CD14-positive monocyte (primary cell): Measurements from ENCODE around the gene STK39. TPM values are rescaled to one million over a fixed set of nuclear protein-coding genes. Genes with fewer than 3 reads are reported as not detected.
"Not testable (repeated sequence)": the region's sequence is repeated elsewhere in the genome, so short reads cannot be mapped to it uniquely, and the experiment has no call there.

Experiments used
- DNase-seq, 3 donors: peaks; one replicate each; pipeline ENCODE4 v3.0.0-alpha.2; 2011 to 2022
- H2AFZ ChIP-seq: 2 replicates; pipeline ENCODE4 v1.6.0; 2012; ENCODE audit warnings: mild to moderate bottlenecking, low read depth, low read length, inconsistent platforms; ENCODE audit not compliant: insufficient read depth, poor library complexity, severe bottlenecking
- H3K27ac ChIP-seq, 2 donors: 1 replicate in 1 of 2; 2 replicates in 1 of 2; pipeline ENCODE4 v1.5.1; 2012 to 2013; ENCODE audit warnings: low read length in 2 of 2, control low read depth in 1 of 2, inconsistent platforms in 1 of 2, low read depth in 1 of 2, mild to moderate bottlenecking in 1 of 2
- H3K27me3 ChIP-seq, 2 donors: one replicate each; pipeline versions ENCODE4 v1.6.0 to v1.6.1; 2011 to 2013; ENCODE audit warnings: low read length in 2 of 2; ENCODE audit not compliant: control insufficient read depth in 2 of 2, insufficient read depth in 2 of 2
- H3K36me3 ChIP-seq, 2 donors: replicated peaks in 1 of 2; 1 replicate in 1 of 2; 2 replicates in 1 of 2; pipeline versions ENCODE4 v1.5.1 to v1.6.1; 2012 to 2013; ENCODE audit warnings: low read length in 2 of 2, control low read depth in 1 of 2, inconsistent platforms in 1 of 2, mild to moderate bottlenecking in 1 of 2; ENCODE audit not compliant: insufficient read depth in 2 of 2, control insufficient read depth in 1 of 2
- H3K4me1 ChIP-seq, 2 donors: 1 replicate in 1 of 2; 2 replicates in 1 of 2; pipeline versions ENCODE4 v1.5.1 to v1.6.1; 2012 to 2013; ENCODE audit warnings: low read length in 2 of 2, control low read depth in 1 of 2, inconsistent platforms in 1 of 2, mild to moderate bottlenecking in 1 of 2, moderate library complexity in 1 of 2; ENCODE audit not compliant: insufficient read depth in 2 of 2, control insufficient read depth in 1 of 2
- H3K4me2 ChIP-seq: replicated peaks from 2 replicates; pipeline ENCODE3; 2012; ENCODE audit warnings: low read length, moderate library complexity, mild to moderate bottlenecking; ENCODE audit not compliant: poor library complexity, severe bottlenecking; ENCODE audit errors: extremely low read depth
- H3K4me3 ChIP-seq, 3 experiments: fragments of 200-600 bp in 1 of 3; sonication (generic) in 1 of 3; replicated peaks in 1 of 3; 1 replicate in 2 of 3; 2 replicates in 1 of 3; pipeline ENCODE4 v1.5.1; 2011 to 2013; ENCODE audit warnings: low read length in 3 of 3, mild to moderate bottlenecking in 3 of 3, control low read depth in 2 of 3, low read depth in 2 of 3, inconsistent platforms in 1 of 3, moderate library complexity in 1 of 3
- H3K79me2 ChIP-seq: 2 replicates; pipeline ENCODE4 v1.6.0; 2012; ENCODE audit warnings: mild to moderate bottlenecking, control low read depth, inconsistent platforms, low read length, moderate library complexity; ENCODE audit not compliant: insufficient read depth
- H3K9ac ChIP-seq: 2 replicates; pipeline ENCODE4 v1.6.0; 2017; ENCODE audit warnings: low read length, mild to moderate bottlenecking; ENCODE audit not compliant: insufficient read depth, poor library complexity, severe bottlenecking
- H3K9me3 ChIP-seq, 2 donors: replicated peaks in 1 of 2; 1 replicate in 1 of 2; 2 replicates in 1 of 2; pipeline versions ENCODE4 v1.5.1 to v1.6.1; 2012 to 2013; ENCODE audit warnings: low read length in 2 of 2, control low read depth in 1 of 2; ENCODE audit not compliant: control insufficient read depth in 1 of 2, insufficient read depth in 1 of 2
- H4K20me1 ChIP-seq: 2 replicates; pipeline ENCODE4 v1.6.0; 2012; ENCODE audit warnings: mild to moderate bottlenecking, low read length, control low read depth, moderate library complexity; ENCODE audit not compliant: insufficient read depth
- H3K27ac Mint-ChIP-seq, 7 donors: one replicate each; pipeline ENCODE4 v1.8.0; 2020; ENCODE audit warnings: mild to moderate bottlenecking in 7 of 7, mixed read lengths in 7 of 7, moderate library complexity in 6 of 7, inconsistent platforms in 2 of 7
- H3K27me3 Mint-ChIP-seq, 3 donors: one replicate each; pipeline ENCODE4 v1.8.0; 2021 to 2022; ENCODE audit warnings: low read depth in 3 of 3, mild to moderate bottlenecking in 3 of 3, mixed read lengths in 3 of 3, moderate library complexity in 3 of 3, inconsistent platforms in 1 of 3
- H3K36me3 Mint-ChIP-seq, 2 donors: one replicate each; pipeline ENCODE4 v1.8.0; 2020; ENCODE audit warnings: mixed read lengths in 2 of 2, inconsistent platforms in 1 of 2, mild to moderate bottlenecking in 1 of 2
- H3K4me1 Mint-ChIP-seq: one replicate; pipeline ENCODE4 v1.8.0; 2020; ENCODE audit warnings: mild to moderate bottlenecking, mixed read lengths
- H3K4me3 Mint-ChIP-seq, 2 donors: one replicate each; pipeline ENCODE4 v1.8.0; 2020; ENCODE audit warnings: mild to moderate bottlenecking in 2 of 2, mixed read lengths in 2 of 2, moderate library complexity in 1 of 2
- H3K9me3 Mint-ChIP-seq, 7 donors: one replicate each; pipeline ENCODE4 v1.8.0; 2020 to 2022; ENCODE audit warnings: mixed read lengths in 7 of 7, mild to moderate bottlenecking in 6 of 7, moderate library complexity in 6 of 7, inconsistent platforms in 2 of 7
- CTCF ChIP-seq: fragments of 200-600 bp; IDR thresholded peaks from one replicate; pipeline ENCODE4 v1.8.0; 2022; ENCODE audit warnings: antibody characterized with exemption, mild to moderate bottlenecking
- WGBS: methylation state at CpG from one replicate; pipeline ENCODE4 v1.1.5; 2013; ENCODE audit warnings: missing lambda C conversion rate; ENCODE audit not compliant: insufficient coverage; 5-methylcytosine and 5-hydroxymethylcytosine counted together
- intact Hi-C, 2 donors: fragments of 100-400 bp; cut with micrococcal nuclease; formaldehyde crosslinking; loops; one replicate each; pipeline versions ENCODE4 v1.15.0 to v1.15.1; 2023
- polyA plus RNA-seq, 3 donors: library from polyadenylated mRNA; depleted of rRNA in 1 of 3; unstranded in 2 of 3; stranded (reverse) in 1 of 3; fragments of 300-500 nt in 2 of 3; fragments of >200 nt in 1 of 3; fragmentation: Illumina TruSeq in 2 of 3; gene quantifications; 1 replicate in 2 of 3; 2 replicates in 1 of 3; pipeline ENCODE4 v1.2.3, GENCODE V29; 2012 to 2021

Gene STK39
- polyA plus RNA-seq, 3 donors = 1.2 to 2.7 (median 2.6) TPM

GRCh38 chr2:168085801-168086361, 161.5 kb downstream of the STK39 start:
- peaks cover 0 to 17% of the 10 kb centered on the region in 2 donors for H3K36me3 ChIP-seq
- no peak for TF ChIP-seq CTCF
- no peaks in the 10 kb centered on the region for H4K20me1 ChIP-seq
- no peaks in the 10 kb centered on the region for H3K27me3 ChIP-seq
- Mint-ChIP-seq H3K36me3 (peaks cover 18 to 48% of the 10 kb centered on the region in 2 donors), H3K27me3 (no peaks in the 10 kb centered on the region), H3K4me3 (no peak overlapping the region), H3K4me1 (peaks cover 15% of the 10 kb centered on the region), H3K9me3 (peaks cover 4 to 15% (median 7%) of the 10 kb centered on the region in 7 donors), H3K27ac (peak overlapping the region in 1 of 7 donors; percentile 37)
- no peaks in the 10 kb centered on the region for H3K79me2 ChIP-seq
- peaks cover 8 to 12% of the 10 kb centered on the region in 2 donors for H3K4me1 ChIP-seq
- H3K9me3 ChIP-seq = no peaks in the 10 kb centered on the region
- H2AFZ ChIP-seq = no peak overlapping the region
- no peak for DNase-seq
- H3K27ac ChIP-seq = no peak overlapping the region
- intact Hi-C loops = no loop called here
- no peak overlapping the region for H3K4me2 ChIP-seq
- 93% methylated on average over 2 of the region's 4 CpGs for WGBS
- no peak overlapping the region for H3K9ac ChIP-seq
- no peak overlapping the region for H3K4me3 ChIP-seq

DNA sequence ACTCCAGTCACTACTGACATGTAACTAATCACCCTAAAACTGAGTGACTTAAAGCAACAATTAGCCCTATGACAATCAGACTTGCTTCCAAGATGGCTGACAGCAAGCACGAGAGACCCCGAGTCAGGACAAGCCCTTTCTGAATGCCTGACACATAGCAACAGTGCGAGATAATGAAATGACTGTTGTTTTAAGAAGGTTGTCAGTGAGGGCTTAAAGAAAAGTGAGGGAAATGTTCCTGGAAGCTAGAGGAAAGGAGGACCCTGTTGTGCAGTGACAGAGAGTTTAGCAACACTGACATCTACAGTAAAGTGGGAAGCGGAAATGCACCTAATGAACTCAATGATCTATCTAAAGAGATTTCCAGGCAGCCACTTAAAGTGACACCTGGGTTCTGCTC, 163.1 kb downstream of the STK39 start:
- Histone ChIP-seq H2AFZ (no peak overlapping the region), H3K9me3 (no peaks in the 10 kb centered on the region), H3K4me1 (peaks cover 3 to 5% of the 10 kb centered on the region in 2 donors), H3K4me2 (no peak overlapping the region), H4K20me1 (no peaks in the 10 kb centered on the region), H3K27me3 (no peaks in the 10 kb centered on the region), H3K9ac (no peak overlapping the region), H3K36me3 (peaks cover 0 to 20% of the 10 kb centered on the region in 2 donors), H3K4me3 (no peak overlapping the region), H3K79me2 (no peaks in the 10 kb centered on the region), H3K27ac (no peak overlapping the region)
- Mint-ChIP-seq H3K27ac (peak overlapping the region in 2 of 7 donors; percentile 48 to 65), H3K4me1 (peaks cover 8% of the 10 kb centered on the region), H3K4me3 (no peak overlapping the region), H3K27me3 (no peaks in the 10 kb centered on the region), H3K36me3 (peaks cover 23 to 54% of the 10 kb centered on the region in 2 donors), H3K9me3 (peaks cover 4 to 12% (median 6%) of the 10 kb centered on the region in 7 donors)
- intact Hi-C loops = no loop called here
- TF ChIP-seq CTCF = no peak
- 93% methylated on average over 3 of the region's 4 CpGs for WGBS
- no peak for DNase-seq

DNA sequence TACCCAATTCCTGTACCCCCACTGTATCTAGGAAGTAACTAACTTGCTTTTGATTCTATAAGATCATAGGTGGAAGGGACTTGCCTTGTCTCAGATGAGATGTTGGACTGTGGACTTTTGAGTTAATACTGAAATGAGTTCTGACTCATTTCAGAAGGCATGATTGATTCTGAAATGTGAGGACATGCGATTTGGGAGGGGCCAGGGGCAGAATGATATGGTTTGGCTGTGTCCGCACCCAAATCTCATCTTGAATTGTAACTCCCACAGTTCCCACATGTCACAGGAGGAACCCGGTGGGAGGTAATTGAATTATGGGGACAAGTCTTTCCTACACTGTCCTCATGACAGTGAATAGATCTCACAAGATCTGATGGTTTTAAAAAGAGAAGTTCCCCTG, 165.9 kb downstream of the STK39 start:
- intact Hi-C loops, H3K4me3 ChIP-seq, H3K4me2 ChIP-seq, H3K79me2 ChIP-seq, H3K9me3 ChIP-seq, H3K9ac ChIP-seq, H3K27me3 Mint-ChIP-seq, H3K27me3 ChIP-seq, H3K4me1 ChIP-seq, H3K4me3 Mint-ChIP-seq, DNase-seq, H3K27ac ChIP-seq, H4K20me1 ChIP-seq, H2AFZ ChIP-seq, H3K4me1 Mint-ChIP-seq: not testable (repeated sequence)
- H3K36me3 ChIP-seq = peaks cover 0 to 24% of the 10 kb centered on the region in 2 donors
- no CpG with 5 or more reads among the region's 3 CpGs for WGBS
- peak overlapping the region in 1 of 7 donors; percentile 22 for H3K27ac Mint-ChIP-seq
- peaks cover 29 to 50% of the 10 kb centered on the region in 2 donors for H3K36me3 Mint-ChIP-seq
- H3K9me3 Mint-ChIP-seq = peaks cover 4 to 12% (median 7%) of the 10 kb centered on the region in 7 donors
